Lung microvascular endothelial cell (primary cell): Measurements from ENCODE around the gene NCOR1. TPM values are rescaled to one million over a fixed set of nuclear protein-coding genes. Genes with fewer than 3 reads are reported as not detected.

ENCODE experiments used
- DNase-seq, 2 donors: peaks; one replicate each; pipeline versions ENCODE4 v3.0.0 to v3.0.0-alpha.2; 2010; ENCODE audit warnings: low read depth in 2 of 2
- total RNA-seq: library from RNA; depleted of rRNA; stranded (reverse); fragments of >200 nt; gene quantifications from 2 replicates; pipeline ENCODE4 v1.2.1, GENCODE V29; 2014

The NCOR1 gene
- total RNA-seq, 1 donor from 2014 or later: 85.1 TPM

- no peak for DNase-seq
Observed at GRCh38 chr17:16036261-16036660, 179.1 kb downstream of the NCOR1 start.

DNA sequence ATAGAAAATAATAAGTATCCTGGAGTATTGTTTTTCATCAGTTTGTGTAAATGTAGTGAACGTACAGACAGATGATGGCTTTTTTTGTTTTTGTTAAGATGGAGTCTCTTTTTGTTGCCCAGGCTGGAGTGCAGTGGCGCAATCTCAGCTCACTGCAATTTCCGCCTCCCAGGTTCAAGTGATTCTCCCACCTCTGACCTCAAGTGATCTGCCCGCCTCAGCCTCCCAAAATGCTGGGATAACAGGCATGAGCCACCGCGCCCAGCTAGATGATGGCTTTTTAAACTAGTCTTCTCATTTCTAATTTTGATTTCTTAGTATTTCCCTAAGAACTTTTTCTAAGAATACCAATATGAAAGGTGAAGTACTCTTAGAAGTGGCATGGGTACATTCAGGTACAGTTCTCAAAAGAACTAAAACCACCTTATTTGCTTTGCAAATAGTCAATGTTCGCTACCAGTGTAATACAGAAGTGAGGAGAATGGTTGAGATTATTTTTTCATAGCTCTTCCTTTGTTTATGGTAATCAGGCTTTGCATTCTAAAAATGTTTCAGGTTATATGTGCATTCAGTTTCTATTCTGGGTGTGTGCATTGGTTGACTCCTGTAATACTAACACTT is 181.5 kb downstream of the NCOR1 start:
- no peak for DNase-seq

DNA sequence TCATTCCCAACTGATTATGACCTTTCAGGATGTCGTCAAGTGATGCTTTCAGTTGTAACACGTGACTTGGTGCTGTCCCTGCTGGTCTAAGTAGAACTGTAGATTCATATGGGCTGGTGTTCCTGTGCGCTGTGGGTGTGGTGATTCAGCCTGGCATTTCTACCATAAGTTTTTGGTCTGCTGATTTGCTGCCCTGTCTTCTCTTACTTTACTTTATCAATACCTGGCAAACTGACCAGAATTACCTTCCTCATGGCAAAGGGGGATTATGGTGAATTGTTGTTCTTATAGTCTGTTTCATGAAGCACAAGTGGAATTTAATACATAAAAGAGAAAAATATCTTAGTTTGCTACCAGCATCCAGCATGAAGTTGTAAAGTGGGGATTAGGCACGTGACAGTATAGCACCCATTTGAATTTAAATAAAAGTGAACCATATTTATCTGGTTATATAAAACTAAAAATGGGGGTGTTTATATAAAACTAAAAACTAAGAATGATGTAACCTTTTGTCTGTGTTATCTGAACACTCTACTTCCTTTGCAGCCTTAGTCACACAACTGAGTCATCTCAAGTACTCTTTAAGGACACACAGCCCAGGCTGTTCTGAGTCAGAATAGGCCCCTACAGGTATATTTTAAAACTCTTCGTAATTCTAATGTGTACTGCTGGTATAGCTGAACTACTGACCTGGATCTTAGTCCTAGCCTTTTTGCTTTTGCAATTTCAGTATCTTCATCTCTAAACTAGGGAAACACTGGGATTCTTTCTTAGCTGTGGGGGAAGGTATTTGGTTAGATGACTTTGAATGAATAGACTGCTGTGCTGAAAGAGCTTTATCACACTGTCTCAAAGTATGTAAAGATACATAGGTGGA is 187.4 kb downstream of the NCOR1 start:
- peak; percentile 29 to 95 for DNase-seq

- DNase-seq: no peak
Observed at GRCh38 chr17:16026895-16027294, 188.4 kb downstream of the NCOR1 start.

DNA sequence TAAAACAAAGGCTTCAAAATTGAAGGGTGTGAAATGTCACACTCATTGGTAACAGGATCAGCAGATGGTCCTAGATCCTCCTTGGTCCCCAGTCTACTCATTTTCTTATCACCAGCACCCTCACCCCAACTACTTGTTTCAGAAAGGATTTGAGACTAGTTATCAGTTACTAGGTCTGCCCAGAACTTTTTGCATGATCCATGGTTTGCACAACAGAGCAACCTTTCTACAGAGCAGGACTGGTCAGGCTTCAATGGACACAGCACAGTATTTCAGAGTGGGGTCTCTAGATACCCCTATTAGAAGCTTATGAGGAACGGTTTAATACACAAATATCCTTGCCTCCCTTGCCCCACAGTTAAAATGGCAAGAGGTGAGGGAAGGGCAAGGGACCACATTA is 190.1 kb downstream of the NCOR1 start:
- no peak for DNase-seq

DNA sequence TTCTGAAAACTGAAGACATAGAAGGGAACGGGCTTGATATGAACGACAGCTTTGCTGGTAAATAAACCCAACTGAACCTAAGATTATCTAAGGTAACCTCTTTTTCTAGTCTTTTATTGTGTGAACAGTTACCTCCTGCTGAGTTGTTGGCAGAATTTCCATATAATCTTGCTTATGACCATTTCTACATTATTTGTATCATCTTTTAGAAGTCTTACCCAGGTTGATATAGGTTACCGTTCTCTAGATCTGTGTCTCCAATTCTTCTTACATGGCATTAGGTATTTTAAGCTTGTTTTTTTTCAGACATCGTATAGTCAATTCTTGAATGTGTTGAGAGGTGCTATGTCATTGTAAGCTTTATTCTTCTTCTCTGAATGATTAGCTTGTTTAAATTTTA is 191.5 kb downstream of the NCOR1 start:
- no peak for DNase-seq

DNA sequence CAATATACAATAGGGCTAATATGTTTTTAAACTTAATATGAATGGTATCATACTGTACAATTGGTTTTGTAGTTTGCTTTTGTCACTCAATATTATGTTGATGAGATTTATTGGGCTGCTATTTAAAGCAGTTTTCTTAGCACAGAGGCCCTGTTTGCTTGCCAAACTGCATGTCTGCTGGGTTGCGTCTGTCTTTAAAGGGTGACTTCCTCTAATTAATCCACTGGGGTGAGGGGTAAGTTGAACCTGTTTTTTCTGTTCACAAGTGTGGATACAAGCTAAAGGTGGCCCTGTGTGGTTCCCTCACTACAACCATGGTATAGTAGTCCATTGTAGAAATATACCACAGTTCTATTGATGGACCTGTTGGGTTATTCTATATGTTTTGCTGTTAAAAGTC is 196.0 kb downstream of the NCOR1 start:
- DNase-seq: no peak

GRCh38 chr17:16013943-16014407 is 201.4 kb downstream of the NCOR1 start:
- peak; percentile 76 to 93 for DNase-seq

DNA sequence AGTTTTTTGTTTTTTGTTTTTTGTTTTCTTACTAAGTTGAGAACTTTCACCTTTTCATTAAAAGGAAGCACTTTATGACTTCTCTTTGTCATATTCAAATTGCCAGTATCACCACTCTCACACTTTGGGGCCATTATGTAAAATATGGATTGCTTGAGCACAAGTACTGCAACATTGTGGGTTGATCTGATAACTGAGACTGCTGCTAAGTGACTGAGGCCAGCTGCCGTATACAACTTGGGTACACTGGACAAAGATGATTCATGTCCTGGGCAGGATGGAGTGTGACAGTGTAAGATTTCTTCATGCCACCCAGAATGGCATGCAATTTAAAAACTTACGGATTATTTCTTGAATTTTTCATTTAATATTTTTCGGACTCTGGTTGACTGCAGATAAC is 207.9 kb downstream of the NCOR1 start:
- DNase-seq: no peak

DNA sequence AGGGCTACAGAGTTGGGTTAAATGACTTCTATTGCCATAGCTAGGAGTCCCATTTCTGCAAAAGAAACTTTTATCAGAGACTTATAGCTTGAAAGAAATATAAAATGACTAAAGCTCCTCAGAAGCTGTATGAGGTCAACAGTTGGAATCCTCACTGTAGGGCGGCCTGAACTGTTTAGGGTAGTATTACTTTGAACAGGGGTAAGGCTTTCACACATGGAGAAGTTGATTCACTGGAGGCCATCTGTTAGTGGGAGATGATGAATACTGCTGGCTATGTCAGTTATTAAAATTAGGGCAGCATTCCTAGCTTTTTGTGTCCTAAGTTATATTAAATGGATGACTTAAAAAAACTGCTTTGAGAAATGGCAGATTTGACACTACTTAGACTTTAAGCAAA is 209.7 kb downstream of the NCOR1 start:
- no peak for DNase-seq

DNA sequence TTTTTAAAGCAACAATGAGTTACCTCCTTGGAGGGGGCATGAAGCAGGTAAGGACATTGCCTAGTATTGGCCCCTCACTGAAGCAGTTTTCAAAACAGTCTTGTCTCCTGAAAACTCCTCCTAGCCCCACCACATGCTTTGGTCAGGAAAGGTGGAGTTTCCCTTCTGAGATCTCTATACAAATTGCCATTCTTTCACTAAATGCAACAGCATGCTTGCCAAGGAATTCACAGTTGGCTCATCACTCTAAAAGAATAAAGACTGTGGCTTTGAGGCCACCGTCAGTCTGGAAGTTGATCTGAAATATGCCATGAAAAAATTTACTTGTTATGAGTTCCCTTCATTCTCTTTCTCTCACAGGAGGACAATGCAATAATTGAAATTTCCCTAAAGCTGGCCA is 211.5 kb downstream of the NCOR1 start:
- DNase-seq: peak; percentile 22 to 69

- no peak for DNase-seq
Observed at GRCh38 chr17:16002708-16003260, 212.6 kb downstream of the NCOR1 start.

DNA sequence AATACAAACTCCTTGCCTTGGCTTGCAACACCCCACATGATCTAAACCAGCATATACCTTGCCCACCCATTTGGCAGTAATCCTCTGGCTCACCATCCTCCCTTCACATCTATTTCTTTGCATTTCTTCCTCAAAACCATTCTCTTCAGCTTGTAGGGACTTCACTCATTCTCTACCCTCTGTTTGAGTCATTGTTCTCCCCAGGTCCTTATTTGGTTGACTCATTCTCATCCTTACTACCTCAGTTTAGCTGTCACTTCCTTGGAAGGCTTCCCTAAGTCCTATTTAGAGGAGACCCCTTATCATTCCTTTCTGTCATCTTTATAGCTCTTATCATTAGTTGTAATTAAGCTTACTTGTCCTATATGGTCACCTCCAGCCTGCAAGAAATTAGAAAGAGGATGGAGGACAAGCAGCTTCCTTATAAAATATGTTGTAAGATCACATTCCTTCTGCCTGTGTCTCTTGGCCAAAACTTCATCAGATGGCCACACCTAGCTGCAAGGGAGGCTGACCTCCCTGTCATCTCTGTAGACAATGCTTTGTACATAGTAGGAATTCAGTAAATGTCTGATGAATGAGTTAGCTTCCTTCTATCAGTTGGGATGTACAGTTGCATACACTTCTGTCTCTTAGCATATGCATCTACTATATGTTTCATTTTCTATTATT is 214.0 kb downstream of the NCOR1 start:
- peak in 1 of 2 donors; percentile 13 for DNase-seq

DNA sequence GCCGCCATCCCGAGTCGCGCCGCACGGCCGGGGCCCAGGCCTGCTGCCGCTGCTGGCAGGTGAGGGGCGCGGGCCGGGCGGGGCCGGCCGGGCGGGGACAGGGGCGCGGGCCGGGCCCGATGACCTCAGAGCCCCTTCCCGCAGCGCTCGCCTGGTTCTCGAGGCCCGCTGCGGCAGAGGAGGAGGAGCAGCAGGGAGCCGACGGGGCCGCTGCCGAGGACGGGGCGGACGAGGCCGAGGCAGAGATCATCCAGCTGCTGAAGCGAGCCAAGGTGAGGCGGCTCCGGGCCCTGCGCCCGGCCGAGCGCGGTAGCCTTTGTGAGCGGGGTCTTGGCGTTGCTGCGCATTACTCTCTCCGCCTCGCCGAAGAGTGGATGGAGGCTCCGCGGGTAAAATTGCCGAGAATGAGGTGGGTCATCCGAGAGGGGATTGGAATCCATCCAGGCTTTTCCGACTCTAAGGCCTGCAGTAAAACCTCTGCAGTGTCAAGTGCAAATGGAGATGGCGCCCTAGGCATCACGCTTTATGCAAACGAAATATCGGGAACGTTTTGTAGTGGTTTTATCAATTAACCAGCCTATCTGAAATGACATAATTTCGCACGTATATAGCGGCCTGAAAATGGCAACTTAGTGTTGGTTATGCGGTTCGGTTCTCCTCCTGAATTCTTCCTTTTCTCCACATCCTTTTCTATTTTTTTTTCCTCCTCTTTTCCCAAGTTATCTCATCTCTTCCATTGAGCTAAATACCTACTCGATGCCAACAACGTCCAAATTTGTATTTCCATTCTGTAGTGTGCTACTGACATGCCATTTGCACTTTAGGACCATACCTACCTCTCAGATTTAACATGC is 215.1 kb downstream of the NCOR1 start:
- DNase-seq: peak; percentile 41 to 48

- DNase-seq: peak; percentile 97 to 99
Observed at GRCh38 chr17:15999141-15999973, 216.0 kb downstream of the NCOR1 start, which contains the start of the genes TTC19 and ZSWIM7. Gene TTC19 (plus strand): TSS chr17:15999824. CDS start chr17:15999849, 25 bp downstream. Gene ZSWIM7 (minus strand): TSS chr17:15999704. CDS start chr17:15999594, 110 bp downstream.

DNA sequence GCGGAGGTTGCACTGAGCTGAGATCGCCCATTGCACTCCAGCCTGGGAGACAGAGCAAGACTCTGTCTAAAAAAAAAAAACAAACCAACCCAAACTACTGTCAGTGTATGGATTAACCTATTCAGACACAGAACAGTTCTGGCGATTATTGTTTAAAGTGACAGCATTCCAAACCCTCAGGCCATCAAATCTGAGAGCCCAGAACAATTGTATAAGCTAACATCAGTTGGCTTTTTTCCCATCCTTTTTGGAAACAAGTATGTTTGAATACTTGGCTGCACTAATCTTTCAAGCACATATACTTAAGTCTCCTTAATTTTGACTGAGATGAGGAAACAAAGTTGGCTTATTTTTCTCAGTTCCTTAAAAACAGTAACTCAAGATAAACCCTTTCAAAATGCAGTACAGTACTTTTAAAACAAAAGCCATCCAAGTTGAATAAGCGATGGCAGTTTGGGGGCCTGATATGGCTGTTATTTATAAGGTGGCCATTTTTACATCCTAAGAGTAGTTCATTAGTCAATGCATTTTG is 217.2 kb downstream of the NCOR1 start:
- no peak for DNase-seq

DNA sequence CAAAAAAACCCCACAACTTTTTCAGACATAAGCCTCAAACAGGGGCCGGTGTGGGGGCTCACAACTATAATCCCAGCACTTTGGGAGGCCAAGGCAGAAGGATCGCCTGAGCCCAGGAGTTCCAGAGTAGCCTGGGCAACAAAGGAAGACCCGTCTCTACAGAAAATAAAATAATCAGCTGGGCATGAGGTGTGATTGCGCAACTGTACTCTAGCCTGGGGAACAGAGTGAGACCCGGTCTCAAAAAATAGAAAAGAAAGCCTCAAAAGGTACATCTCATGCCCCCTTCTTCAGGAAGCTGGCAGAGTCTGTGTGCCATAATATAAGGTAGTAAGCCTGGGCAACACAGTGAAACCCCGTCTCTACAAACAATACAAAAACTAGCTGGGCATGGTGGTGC is 219.0 kb downstream of the NCOR1 start:
- no peak for DNase-seq

- DNase-seq: peak in 1 of 2 donors; percentile 38
Observed at GRCh38 chr17:15981646-15982580, 233.4 kb downstream of the NCOR1 start.
